ENCODE data around the gene MFF.

The MFF gene

DNA sequence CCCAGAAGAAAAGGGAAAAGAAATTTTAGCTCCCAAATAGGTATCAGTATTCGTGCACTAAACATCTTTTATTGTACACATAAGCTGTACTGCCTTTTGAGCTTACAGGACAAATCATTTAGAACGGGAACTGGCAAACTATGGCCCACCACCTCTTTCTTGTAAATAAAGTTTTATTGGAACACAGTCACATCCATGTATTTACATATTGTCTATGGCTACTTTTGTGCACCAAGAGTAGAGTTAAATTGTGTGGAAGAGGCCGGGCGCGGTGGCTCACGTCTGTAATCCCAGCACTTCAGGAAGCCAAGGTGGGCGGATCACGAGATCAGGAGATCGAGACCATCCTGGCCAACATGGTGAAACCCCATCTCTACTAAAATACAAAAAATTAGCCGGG is 48.3 kb downstream of the MFF start:
- H3K9me3 Mint-ChIP-seq, result no peaks in the 10 kb centered on the region
- H3K4me3 Mint-ChIP-seq, result no peak overlapping the region
- H3K27me3 Mint-ChIP-seq (ENCODE audit: low read depth), result no peaks in the 10 kb centered on the region
- no peaks in the 10 kb centered on the region for H3K36me3 Mint-ChIP-seq (ENCODE audit: low read depth)
- peaks cover 19% of the 10 kb centered on the region for H3K4me1 Mint-ChIP-seq
- no peak overlapping the region for H3K27ac Mint-ChIP-seq
- TF ChIP-seq, protein P1, sequence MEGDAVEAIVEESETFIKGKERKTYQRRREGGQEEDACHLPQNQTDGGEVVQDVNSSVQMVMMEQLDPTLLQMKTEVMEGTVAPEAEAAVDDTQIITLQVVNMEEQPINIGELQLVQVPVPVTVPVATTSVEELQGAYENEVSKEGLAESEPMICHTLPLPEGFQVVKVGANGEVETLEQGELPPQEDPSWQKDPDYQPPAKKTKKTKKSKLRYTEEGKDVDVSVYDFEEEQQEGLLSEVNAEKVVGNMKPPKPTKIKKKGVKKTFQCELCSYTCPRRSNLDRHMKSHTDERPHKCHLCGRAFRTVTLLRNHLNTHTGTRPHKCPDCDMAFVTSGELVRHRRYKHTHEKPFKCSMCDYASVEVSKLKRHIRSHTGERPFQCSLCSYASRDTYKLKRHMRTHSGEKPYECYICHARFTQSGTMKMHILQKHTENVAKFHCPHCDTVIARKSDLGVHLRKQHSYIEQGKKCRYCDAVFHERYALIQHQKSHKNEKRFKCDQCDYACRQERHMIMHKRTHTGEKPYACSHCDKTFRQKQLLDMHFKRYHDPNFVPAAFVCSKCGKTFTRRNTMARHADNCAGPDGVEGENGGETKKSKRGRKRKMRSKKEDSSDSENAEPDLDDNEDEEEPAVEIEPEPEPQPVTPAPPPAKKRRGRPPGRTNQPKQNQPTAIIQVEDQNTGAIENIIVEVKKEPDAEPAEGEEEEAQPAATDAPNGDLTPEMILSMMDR (IDR thresholded peaks at IDR 0.05; ENCODE audit: unreplicated experiment in 3 of 3), result no peak

DNA sequence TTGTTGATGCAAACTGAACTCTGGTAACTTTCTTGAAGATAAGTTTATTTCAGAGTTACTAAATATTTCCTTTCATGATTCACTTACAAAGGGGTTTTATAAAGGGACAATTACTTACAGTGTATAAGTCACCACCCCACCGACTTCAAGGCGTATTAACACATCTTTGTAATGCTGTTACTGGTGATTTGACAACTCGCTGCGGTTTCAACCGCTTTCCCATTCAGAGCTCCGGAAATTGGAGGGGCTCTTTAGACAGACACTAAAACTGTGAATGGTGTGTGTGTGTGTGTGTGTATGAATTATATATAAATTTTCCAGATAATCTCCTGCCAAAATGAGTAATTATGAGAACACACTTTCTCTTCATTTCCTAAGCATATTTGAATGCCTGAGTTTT is 49.1 kb downstream of the MFF start:
- Mint-ChIP-seq H3K9me3 (no peaks in the 10 kb centered on the region), H3K36me3 (ENCODE audit: low read depth) (no peaks in the 10 kb centered on the region), H3K27me3 (ENCODE audit: low read depth) (no peaks in the 10 kb centered on the region)

DNA sequence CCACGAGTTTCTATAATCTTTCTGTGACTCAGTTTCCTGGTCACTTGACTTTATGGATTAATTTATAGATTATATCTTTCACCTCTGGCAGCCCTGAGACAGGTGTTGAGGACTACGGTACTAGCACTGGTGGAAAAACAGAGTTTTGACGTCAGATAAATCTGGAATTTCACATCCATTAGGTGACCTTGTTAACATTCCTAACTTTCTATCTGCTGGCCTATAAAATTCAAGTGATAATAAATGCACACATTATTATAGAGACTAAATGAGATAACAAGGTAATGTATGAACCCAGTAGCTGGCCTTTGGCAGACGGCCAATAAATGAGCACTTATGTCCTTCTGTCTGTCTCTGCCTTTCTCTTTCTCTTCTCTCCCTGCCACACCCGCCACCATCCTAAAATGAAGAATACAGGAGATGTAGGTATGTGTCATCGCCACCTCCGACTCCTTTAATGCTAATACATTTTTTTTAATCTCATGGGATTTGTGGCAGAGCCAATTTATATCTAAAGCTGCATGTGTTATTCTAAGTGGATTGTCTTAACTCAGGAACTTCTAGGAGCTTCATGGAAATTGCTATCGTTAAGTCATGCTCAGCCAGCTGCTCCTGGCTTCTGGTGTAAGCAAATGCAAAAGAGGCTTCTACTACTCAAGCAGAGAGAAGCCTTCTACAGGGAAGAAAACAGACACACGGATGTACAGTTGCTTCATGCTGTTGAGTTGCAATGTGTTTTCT is 51.8 kb downstream of the MFF start:
- TF ChIP-seq, protein P1 (IDR thresholded peaks at IDR 0.05; ENCODE audit: unreplicated experiment in 3 of 3), result no peak
- Mint-ChIP-seq H3K4me3 (no peak overlapping the region), H3K27me3 (ENCODE audit: low read depth) (no peaks in the 10 kb centered on the region), H3K36me3 (ENCODE audit: low read depth) (no peaks in the 10 kb centered on the region), H3K27ac (no peak overlapping the region), H3K4me1 (peaks cover 3% of the 10 kb centered on the region), H3K9me3 (no peaks in the 10 kb centered on the region)

More for the DNA sequence above, 49.1 kb downstream of the MFF start:
- H3K4me1 Mint-ChIP-seq, result peaks cover 15% of the 10 kb centered on the region
- no peak overlapping the region for H3K27ac Mint-ChIP-seq
- no peak overlapping the region for H3K4me3 Mint-ChIP-seq
- TF ChIP-seq, protein P1 (IDR thresholded peaks at IDR 0.05; ENCODE audit: unreplicated experiment in 3 of 3), result no peak

DNA sequence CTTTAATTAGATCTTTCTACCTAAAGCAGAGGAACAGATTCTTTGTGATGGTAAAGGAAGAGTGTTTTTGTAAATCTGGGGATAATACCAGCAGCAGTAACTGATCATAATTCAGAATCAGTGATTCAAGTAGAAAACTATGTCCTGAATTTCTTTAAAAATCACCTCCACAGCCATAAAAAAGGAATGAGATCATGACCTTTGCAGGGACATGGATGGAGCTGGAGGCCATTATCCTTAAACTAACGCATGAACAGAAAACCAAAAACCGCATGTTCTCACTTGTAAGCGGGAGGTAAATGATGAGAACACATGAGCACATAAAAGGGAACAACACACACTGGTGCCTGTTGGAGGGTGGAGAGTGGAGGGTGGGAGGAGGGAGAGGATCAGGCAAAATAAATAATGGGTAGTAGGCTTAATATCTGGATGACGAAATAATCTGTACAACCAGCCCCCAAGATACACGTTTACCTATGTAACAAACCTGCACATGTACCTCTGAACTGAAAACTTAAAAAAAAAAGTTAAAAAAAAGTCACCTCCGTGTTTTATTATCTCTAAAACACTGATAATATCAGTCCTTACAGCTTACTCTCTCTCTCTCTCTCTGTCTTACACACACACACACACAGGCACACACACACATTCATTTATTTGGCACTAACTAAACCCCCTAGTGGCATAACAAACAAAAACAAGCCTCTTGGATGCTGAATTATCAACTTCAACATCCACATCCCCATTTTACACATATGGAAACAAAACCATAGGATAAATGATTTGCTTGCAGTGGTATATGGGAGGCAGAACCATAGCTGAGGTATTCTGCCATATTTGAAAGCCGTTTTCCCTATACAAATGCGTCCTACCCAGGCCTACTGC is 52.7 kb downstream of the MFF start:
- TF ChIP-seq, protein P1 (IDR thresholded peaks at IDR 0.05; ENCODE audit: unreplicated experiment in 3 of 3), result no peak
- Mint-ChIP-seq H3K9me3 (no peaks in the 10 kb centered on the region), H3K27me3 (ENCODE audit: low read depth) (no peaks in the 10 kb centered on the region), H3K36me3 (ENCODE audit: low read depth) (no peaks in the 10 kb centered on the region), H3K27ac (no peak overlapping the region), H3K4me1 (no peaks in the 10 kb centered on the region), H3K4me3 (no peak overlapping the region)

DNA sequence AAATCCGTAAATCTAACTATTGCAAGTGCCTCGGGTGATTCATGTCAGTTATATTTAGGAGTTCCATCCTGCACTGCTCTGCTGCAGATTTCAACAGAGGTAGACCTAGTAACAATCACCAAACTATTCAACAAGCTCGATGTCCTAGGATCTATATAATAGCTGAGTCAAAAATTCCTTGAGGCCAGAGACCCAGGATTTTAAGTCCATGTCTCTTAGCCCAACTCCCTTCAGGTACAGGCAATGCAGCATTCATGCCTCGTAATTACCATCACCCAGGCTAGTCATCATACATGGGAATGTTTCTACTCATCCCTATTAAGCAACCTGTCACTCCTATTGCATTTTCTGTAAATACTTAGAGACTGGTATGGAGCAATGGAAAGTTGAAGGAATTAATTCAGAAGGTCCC is 53.3 kb downstream of the MFF start:
- no peaks in the 10 kb centered on the region for H3K27me3 Mint-ChIP-seq (ENCODE audit: low read depth)
- no peak overlapping the region for H3K4me3 Mint-ChIP-seq
- no peaks in the 10 kb centered on the region for H3K9me3 Mint-ChIP-seq
- TF ChIP-seq, protein P1 (IDR thresholded peaks at IDR 0.05; ENCODE audit: unreplicated experiment in 3 of 3), result no peak
- no peaks in the 10 kb centered on the region for H3K4me1 Mint-ChIP-seq
- no peak overlapping the region for H3K27ac Mint-ChIP-seq
- no peaks in the 10 kb centered on the region for H3K36me3 Mint-ChIP-seq (ENCODE audit: low read depth)

Measured in nephron (organoid).